Measurements from ENCODE around the gene ANKRD62. TPM values are rescaled to one million over a fixed set of nuclear protein-coding genes. Genes with fewer than 3 reads are reported as not detected.
A peak's percentile ranks its signal among the peaks of the same experiment; 100 is the strongest.
"Not testable (repeated sequence)": the region's sequence is repeated elsewhere in the genome, so short reads cannot be mapped to it uniquely, and the experiment has no call there.

ANKRD62 gene
- total and polyA plus RNA-seq, 7 donors = not detected

DNA sequence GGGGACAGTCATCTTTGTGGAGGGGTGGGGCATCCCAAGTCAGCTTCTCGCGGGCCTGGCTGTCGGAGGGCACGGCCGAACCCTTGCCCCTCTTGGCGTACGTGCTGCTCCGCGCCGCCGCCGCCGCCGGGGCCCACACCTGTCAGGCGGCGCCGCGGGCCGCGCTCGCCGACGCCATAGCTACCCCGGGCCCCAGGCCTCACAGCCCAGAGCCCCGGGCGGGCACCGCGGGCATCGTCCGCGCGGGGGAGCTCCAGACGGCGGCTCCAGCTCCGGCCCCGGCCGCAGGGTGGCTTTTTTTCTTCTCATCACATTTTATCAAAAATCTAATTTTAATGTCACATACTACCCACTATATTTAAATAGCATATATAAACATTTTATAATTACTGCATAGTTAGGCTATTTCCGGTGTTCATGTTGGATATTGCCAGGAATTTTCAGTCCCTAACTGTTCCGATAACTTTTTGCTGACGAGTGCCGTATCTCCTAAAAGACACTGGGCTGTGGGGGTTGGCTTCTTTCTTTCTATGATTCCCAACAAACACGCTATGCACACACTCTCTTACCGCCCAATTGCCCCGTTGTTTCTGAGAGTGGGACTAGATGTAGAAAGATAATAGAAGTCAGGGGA, 25.2 kb upstream of the ANKRD62 start:
- H3K4me1 ChIP-seq; H3K27ac ChIP-seq; H3K36me3 ChIP-seq (ENCODE audit: insufficient read depth in 1 of 2, low read depth in 1 of 2); intact Hi-C loops (cut with DNase I); H3K27me3 ChIP-seq (ENCODE audit: insufficient read depth in 3 of 3, low read length in 2 of 3); H3K9me3 ChIP-seq: not testable (repeated sequence)
- peak in 1 of 2 donors; percentile 15 for DNase-seq
- H3K4me3 ChIP-seq = peak overlapping the region; percentile 30
- peak in 2 of 4 donors; percentile 55 to 56 for ATAC-seq
- TF ChIP-seq, protein P1, sequence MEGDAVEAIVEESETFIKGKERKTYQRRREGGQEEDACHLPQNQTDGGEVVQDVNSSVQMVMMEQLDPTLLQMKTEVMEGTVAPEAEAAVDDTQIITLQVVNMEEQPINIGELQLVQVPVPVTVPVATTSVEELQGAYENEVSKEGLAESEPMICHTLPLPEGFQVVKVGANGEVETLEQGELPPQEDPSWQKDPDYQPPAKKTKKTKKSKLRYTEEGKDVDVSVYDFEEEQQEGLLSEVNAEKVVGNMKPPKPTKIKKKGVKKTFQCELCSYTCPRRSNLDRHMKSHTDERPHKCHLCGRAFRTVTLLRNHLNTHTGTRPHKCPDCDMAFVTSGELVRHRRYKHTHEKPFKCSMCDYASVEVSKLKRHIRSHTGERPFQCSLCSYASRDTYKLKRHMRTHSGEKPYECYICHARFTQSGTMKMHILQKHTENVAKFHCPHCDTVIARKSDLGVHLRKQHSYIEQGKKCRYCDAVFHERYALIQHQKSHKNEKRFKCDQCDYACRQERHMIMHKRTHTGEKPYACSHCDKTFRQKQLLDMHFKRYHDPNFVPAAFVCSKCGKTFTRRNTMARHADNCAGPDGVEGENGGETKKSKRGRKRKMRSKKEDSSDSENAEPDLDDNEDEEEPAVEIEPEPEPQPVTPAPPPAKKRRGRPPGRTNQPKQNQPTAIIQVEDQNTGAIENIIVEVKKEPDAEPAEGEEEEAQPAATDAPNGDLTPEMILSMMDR (IDR thresholded peaks at IDR 0.05) = peak; percentile 17
- 76 to 86% (median 79%) methylated on average over 44 of the region's 44 CpGs for WGBS, 3 donors

DNA sequence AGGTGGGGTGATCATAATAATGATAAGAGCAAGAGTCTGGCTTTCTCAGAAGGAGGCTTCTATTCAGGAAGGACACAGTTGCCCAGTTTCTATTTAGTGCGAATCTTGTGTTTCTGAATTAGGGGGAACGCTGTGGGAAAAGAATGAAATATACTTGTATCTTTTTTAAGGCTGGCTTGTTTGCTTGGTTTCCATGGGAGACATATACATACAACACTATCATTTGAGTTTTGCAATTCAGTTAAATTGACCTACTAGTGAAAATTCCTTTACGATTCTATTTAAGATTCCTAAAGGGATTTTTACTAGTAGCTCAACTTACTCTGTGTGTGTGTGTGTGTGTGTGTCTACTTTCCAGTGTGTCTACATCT, 24.7 kb upstream of the ANKRD62 start:
- H3K4me1 ChIP-seq = no peaks in the 10 kb centered on the region
- DNase-seq (no peak), ATAC-seq (no peak)
- H3K27me3 ChIP-seq (ENCODE audit: insufficient read depth in 3 of 3, low read length in 2 of 3) = no peaks in the 10 kb centered on the region
- no peaks in the 10 kb centered on the region for H3K9me3 ChIP-seq
- intact Hi-C loops (cut with DNase I) = no loop called here
- H3K36me3 ChIP-seq (ENCODE audit: insufficient read depth in 1 of 2, low read depth in 1 of 2) = no peaks in the 10 kb centered on the region
- H3K4me3 ChIP-seq = peak overlapping the region; percentile 30
- 70 to 74% (median 73%) methylated on average over 3 of the region's 3 CpGs for WGBS, 3 donors
- TF ChIP-seq, protein P1 (IDR thresholded peaks at IDR 0.05) = no peak
- H3K27ac ChIP-seq = no peak overlapping the region

DNA sequence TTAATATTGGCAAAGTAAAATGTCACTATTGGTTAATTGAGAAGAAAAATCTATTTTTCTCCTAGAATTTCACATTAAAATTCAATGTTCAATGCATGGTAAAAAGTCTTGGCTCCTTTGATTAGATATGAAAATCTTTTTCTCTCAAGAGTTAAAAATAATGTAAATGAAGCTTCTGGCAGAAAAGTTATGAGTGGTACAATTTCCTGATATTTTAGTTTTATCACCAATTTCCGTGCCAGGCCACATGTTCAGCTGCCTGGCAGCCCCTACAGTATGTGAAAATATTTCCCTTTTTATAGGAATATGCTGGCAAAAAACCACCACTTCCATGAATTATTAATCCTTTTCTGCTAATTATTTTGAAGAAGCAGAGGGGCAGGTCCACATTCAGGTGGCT, 22.6 kb upstream of the ANKRD62 start:
- not testable (repeated sequence) for DNase-seq
- intact Hi-C loops (cut with DNase I) = loop anchor here in 1 of 2 donors (5.0 kb wide), 1 partner anchor 166 kb away; no protein-coding TSS in a partner anchor

DNA sequence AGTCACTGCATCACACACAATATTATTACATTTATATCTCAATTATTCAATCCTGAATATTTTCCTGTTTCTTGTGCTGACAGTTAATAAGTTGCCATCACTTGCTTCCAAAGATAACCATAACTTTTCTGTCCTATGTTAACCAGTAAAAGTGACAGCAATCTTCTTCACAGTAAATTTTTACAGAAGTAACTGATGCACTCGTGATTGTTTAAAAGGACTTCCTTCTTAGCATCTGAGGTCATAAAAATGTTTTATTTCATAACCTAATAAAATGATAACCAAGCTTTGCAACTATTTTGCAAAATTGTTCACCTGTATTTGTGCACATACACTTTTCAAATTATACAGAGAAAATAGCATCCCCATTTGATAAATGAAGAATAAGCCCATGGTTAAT, 20.6 kb upstream of the ANKRD62 start:
- no peak overlapping the region for H3K4me3 ChIP-seq
- no peaks in the 10 kb centered on the region for H3K27me3 ChIP-seq (ENCODE audit: insufficient read depth in 3 of 3, low read length in 2 of 3)
- no peaks in the 10 kb centered on the region for H3K36me3 ChIP-seq (ENCODE audit: insufficient read depth in 1 of 2, low read depth in 1 of 2)
- TF ChIP-seq, protein P1 (IDR thresholded peaks at IDR 0.05) = no peak
- no peak for ATAC-seq
- no peak for DNase-seq
- 66 to 76% (median 68%) methylated on average over 1 of the region's 1 CpG for WGBS, 3 donors
- intact Hi-C loops (cut with DNase I) = loop anchor here in 1 of 2 donors (5.0 kb wide), 1 partner anchor 164 kb away; no protein-coding TSS in a partner anchor
- H3K4me1 ChIP-seq = no peaks in the 10 kb centered on the region
- H3K9me3 ChIP-seq = no peaks in the 10 kb centered on the region
- no peak overlapping the region for H3K27ac ChIP-seq

More for the DNA sequence above, 22.6 kb upstream of the ANKRD62 start:
- H3K9me3 ChIP-seq; H3K4me1 ChIP-seq; H3K4me3 ChIP-seq; H3K36me3 ChIP-seq (ENCODE audit: insufficient read depth in 1 of 2, low read depth in 1 of 2); H3K27ac ChIP-seq; H3K27me3 ChIP-seq (ENCODE audit: insufficient read depth in 3 of 3, low read length in 2 of 3); ATAC-seq: not testable (repeated sequence)
- WGBS, 3 donors = 55 to 73% (median 63%) methylated on average over 1 of the region's 1 CpG

DNA sequence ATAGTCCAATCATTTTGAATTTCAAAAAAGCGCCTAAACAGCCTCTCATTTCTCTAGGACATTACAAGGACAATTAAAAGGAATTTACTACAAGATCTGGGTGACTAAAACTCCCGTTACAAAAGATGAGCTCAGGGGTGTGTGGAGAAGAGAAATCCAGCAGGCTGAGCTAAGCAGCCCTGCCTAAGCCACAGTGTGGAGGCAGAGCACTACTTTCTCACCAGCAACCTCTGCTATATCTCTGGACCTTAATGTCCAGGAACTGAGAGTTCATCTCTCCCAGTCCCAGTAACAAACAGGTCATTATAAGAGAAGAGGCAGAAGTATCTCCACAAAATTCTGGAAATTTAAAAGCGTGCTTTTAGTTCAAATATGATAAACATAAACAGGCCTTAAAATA, 18.9 kb upstream of the ANKRD62 start:
- no peaks in the 10 kb centered on the region for H3K9me3 ChIP-seq
- no peaks in the 10 kb centered on the region for H3K36me3 ChIP-seq (ENCODE audit: insufficient read depth in 1 of 2, low read depth in 1 of 2)
- TF ChIP-seq, protein P1 (IDR thresholded peaks at IDR 0.05) = peak; percentile 12
- H3K27me3 ChIP-seq (ENCODE audit: insufficient read depth in 3 of 3, low read length in 2 of 3) = no peaks in the 10 kb centered on the region
- no peak overlapping the region for H3K27ac ChIP-seq
- no peaks in the 10 kb centered on the region for H3K4me1 ChIP-seq
- DNase-seq (no peak), ATAC-seq (no peak)
- no peak overlapping the region for H3K4me3 ChIP-seq
- WGBS, 3 donors = 81 to 87% (median 82%) methylated on average over 3 of the region's 3 CpGs
- intact Hi-C loops (cut with DNase I) = loop anchor here in 1 of 2 donors (5.0 kb wide), 1 partner anchor 163 kb away; no protein-coding TSS in a partner anchor

All from psoas muscle (tissue), 8 donors.